HG03469 (cell line): ENCODE results near the gene OSGEP.
"Not testable (repeated sequence)": the region's sequence is repeated elsewhere in the genome, so short reads cannot be mapped to it uniquely, and the experiment has no call there.

Experiments used
- ATAC-seq: cut with Tn5 transposase; IDR thresholded peaks from one replicate; pipeline ENCODE4 v1.9.1; 2021; ENCODE audit warnings: mild to moderate bottlenecking, moderate library complexity, moderate number of reproducible peaks; ENCODE audit not compliant: unreplicated experiment

Gene OSGEP

DNA sequence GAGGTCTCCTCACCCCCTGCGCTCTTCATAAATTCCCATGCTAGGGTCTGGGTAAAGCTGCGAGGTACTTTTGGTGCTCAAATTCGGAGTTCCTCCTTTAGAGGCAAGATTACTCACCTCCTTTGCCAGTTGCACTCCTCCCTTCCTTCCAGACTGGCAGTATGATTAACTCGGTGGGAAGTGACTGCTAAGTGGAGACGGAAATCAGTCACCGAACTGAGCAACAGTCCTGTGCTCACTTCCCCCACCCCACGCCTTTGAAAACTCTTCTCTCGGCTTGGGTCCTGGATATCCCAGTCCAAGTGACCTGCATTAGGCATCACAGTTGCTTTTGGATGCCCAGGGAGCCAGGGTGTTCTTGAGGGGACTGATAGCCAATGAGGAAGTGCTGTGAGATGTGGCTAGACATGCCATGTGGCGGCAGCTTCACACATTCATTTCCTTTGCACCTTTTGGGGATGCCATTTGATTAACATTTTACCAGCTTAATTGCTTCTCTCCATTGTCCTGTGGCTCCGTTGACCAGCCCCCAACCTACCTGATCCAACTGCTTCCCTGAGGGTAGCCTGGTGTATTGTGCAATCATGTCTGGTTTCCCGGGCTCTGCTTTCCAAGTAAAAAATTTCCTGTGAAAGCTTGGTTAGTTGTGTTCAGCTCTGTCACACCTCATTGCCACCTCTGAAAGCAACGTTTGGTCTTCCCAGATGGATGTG is 15.4 kb upstream of the OSGEP start:
- peak; percentile 8 for ATAC-seq

GRCh38 chr14:20469242-20469889 is 14.8 kb upstream of the OSGEP start, which contains the start of gene PNP:
PNP (plus strand) TSS chr14:20469406; CDS start chr14:20469525, 119 bp downstream.
- peak; percentile 89 for ATAC-seq

DNA sequence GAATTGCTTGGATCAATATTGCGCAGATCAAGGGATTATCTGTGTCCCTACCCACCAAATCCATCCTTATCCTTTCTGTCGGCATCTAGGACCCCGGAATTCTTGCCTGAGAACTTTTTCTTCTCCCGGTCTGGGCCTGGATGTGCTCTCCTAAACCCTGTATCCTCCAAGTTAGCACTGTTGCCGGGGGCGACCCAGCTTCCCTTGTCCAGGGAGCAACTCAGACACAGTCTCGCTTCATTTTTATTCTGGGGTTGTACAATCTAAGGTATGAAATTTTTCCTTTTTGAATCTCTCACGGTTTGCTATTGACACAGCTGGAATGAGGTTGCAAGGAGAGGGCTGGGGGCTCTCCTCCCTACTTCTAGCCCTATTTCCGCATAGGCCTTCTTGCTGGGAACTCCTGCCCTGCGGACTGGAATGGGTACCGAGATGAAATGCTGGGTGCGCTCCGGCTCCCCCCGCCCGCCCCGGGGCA is 14.2 kb upstream of the OSGEP start:
- ATAC-seq: no peak

DNA sequence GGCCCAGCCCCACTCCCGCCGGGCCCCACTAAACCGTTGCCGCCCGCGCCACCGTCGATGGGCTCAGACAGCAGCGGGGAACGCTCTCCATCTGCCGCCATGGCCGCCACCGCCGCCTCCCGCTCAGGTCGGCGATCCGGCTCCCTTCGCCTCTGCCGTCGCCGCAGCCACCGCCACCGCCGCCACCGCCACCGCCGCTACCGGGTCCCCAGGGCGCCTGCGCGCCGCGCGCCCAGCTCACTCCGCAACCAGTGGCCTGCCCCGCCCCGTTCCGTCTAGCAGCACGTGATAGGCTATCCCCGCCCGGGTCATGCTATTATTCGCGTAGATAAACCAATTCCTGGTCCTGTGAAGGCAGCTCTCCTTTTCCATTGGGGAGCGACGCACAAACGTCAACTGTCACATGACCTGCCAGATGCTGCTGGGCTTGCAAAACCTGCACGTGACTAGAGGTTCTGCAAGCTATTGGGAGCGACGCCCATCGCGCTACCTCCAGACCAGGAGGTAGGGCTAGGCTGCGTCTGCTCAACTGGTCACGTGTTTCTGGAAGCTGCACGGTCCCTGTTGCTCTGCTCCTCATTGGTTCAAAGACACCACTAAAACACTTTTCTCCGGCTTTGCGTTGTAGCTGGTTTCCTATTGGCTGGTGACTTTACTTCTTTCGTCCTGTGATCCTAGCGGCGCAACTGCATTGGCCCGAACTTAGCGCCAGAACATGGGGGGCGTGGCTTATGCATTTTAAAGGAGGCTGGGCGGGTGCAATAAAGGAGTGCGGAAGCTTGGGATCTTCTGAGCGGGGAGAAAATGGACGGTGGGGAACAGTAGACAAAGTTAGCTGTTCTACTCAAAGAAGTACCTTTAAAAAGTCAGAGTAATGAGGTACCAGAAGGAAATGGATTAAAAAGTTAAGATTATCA is 6.9 kb upstream of the OSGEP start, which contains the start of gene PIP4P1:
PIP4P1 (minus strand) TSS at position 210 of the 917 bp plus-strand sequence; CDS start at position 101, 109 bp downstream.
- peak; percentile 93 for ATAC-seq

DNA sequence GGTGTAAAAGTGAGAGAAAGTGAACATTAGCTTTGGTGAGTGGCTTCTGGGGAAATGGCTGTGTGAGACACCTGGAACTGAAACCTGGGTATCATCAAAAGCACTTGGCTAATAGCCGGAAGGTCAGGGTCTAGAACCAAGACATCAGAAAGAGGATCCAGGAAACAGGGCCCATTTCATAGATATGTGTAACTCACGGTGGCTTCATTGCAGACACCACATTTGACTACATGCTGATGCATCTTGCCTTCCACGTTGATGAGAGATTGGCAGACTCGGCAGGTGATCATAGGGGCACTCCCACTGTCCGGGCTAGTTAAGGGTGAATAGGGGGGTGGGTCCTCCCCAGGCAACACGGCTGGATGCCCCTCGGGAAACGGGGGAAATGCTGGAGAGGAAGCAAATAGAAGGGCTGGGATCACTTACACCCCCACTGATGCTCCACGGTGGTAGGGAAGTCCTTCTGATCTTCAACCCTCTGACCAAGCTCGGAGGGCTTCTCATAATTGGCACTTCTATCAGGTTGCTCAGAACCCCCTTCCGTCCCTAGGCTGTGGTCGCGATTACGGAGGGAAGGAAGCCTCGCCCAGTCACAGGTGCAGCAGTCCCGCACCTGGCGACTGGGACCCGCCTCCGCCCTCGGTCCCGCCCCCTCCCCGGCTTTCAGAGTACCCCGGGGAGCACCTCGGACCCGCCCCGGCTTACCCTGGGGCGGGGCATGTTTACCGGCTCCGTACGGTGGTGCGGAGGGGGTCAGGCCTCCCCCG is 6.0 kb upstream of the OSGEP start:
- no peak for ATAC-seq

DNA sequence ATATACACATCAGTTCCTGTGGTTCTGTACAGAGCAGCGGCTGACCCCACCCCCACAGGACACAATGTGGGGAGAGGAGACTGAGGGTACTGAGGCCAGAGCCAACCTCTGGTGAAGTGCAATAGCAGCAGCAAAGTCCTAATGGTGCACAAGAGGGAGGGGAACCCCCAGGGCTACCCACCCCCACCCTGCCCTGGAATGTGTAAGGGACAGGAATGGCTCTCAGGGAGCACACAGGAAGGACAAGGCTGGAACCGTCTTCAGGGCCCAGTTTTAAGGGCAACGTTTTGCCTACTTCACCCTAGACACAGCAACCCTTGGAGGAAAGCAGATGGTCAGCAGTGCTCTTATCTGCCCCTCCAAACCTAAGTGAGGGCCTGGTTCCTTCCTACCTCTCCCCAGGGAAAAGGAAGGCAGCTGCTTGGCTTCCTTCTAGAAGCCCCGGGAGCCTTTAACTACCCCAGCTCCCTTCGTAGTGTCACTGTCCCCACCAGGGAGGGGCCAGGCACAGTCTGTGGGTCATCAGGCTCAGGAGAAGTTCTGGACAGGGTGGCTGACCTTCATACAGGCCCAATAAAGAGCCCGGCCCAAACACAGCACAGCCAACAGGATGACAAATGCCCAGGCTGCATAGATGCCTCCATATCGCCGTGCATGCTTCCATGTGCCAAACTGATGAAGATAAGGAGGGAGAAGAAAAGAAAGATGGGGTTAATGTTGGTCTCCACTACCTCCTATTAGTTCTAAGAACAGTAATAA is 3.6 kb upstream of the OSGEP start:
- no peak for ATAC-seq

DNA sequence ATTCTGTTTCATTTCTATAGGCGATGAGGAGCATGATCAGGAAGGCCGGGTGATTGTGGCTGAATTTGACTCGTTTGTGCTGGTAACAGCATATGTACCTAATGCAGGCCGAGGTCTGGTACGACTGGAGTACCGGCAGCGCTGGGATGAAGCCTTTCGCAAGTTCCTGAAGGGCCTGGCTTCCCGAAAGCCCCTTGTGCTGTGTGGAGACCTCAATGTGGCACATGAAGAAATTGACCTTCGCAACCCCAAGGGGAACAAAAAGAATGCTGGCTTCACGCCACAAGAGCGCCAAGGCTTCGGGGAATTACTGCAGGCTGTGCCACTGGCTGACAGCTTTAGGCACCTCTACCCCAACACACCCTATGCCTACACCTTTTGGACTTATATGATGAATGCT is 2.4 kb upstream of the OSGEP start:
- ATAC-seq: no peak

GRCh38 chr14:20455355-20456300 is 1.0 kb upstream of the OSGEP start:
- peak; percentile 20 for ATAC-seq

GRCh38 chr14:20452831-20453230 is 1.8 kb downstream of the OSGEP start:
- not testable (repeated sequence) for ATAC-seq

GRCh38 chr14:20446889-20447288 is 7.7 kb downstream of the OSGEP start:
- no peak for ATAC-seq

DNA sequence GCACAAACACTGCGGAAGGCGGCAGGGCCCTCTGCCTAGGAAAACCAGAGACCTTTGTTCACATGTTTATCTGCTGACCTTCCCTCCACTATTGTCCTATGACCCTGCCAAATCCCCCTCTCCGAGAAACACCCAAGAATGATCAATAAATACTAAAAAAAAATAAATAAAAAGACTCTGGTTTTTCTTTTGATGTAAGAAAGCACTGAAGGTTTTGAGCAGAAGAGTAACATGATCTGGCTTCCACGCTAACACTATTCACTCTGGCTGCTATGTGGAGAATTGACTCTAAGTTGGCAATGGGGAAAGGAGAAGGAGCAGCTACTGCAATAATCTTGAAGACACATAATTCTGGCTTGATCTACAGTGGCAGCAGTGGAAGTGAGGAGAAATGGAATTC is 11.0 kb downstream of the OSGEP start:
- ATAC-seq: not testable (repeated sequence)

DNA sequence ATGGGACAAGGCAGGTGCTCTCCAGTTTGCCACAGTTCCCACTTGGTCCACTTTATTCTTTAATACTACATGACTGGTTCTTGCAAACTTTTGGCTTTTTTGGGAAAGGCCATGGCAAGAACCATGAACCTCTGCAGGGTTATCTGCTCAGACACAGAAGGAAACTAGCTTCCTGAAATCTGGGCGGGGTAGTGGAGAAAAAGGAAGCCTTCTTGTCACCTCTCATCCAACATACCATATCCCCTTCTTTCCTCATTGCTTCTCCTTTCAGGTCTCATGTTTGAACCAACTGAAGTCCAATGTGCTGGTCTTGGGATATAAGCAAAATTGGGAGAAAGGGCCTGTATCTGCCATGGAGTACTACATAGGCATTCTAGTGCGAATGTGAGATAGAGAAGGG is 13.2 kb downstream of the OSGEP start:
- no peak for ATAC-seq

DNA sequence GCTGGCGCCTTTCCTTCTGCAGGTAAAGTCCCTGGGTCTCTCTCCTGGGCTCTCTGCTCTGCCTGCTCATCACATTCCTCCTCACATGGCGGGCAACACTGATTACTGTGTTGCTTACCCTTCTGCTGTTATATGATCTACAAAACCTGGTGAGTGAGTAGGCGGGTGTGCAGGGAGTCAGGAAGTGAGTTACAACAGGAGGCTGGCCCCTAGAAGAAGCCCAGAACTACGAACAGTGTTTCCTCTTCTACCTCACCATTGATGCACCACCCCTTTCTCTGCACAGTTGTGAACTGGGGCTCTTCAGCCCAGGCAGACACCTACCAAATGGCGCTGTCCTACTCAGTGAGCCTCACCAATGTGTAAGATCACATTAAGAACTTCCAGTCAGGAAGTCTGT is 13.7 kb downstream of the OSGEP start:
- no peak for ATAC-seq

DNA sequence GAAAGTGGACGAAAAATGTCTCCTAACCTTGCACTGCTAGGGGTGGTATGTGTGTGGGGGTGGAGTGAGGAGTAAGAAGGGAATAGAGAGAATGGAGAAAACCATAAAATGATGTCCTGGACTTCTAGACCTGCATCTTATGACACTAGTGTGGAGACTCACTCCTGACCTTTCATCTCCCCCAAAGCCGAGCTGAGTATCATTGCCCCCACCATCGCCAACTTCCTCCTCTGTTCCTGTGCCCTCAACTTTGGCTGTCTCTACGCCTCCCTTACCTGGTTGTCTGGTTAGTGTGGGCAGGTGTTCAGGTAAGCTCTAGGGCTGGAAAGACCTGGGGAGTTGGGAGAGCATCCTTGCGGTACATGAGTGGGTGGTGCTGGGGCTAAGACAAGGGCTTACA is 14.1 kb downstream of the OSGEP start:
- ATAC-seq: no peak

DNA sequence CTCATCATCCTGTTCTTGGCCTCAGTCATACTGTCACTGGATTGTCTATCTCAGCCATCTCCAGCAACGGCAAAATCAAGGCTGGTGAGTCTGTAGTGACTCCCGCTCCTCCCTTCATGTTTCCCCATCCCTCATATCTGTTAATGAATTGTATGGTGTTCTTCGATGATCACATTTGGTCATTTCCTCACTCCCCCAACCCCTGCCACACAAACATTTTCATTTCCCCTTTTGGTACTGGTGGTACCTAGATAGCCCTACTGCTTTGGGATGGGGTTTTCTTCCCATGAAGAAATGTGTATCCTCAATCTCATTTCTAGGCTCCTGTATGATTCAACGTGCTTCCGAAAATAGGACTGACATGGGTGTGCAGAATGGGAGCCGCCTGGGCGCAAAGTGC is 15.9 kb downstream of the OSGEP start:
- ATAC-seq: no peak

GRCh38 chr14:20436363-20436755 is 18.3 kb downstream of the OSGEP start:
- ATAC-seq: no peak

GRCh38 chr14:20435582-20436362 is 18.8 kb downstream of the OSGEP start, which contains the start of gene KLHL33:
KLHL33 (minus strand) TSS chr14:20436166; CDS start chr14:20435811, 355 bp downstream.
- no peak for ATAC-seq
